Measurements from ENCODE around the gene PRR7. TPM values are rescaled to one million over a fixed set of nuclear protein-coding genes. Genes with fewer than 3 reads are reported as not detected.
A peak's percentile ranks its signal among the peaks of the same experiment; 100 is the strongest.

Gene PRR7
- total and polyA plus RNA-seq, 2 experiments from 2014 or later = 10.5 to 24.8 TPM

GRCh38 chr5:177447066-177447610 lies 524 bp downstream of the PRR7 start:
- peak overlapping the region; percentile 27 for H3K27ac ChIP-seq
- TF ChIP-seq EZH2phosphoT487 (IDR thresholded peaks at IDR 0.05; ENCODE audit: insufficient read depth, low read depth) (no peak), EZH2 (IDR thresholded peaks at IDR 0.05; ENCODE audit: insufficient read depth, poor library complexity, severe bottlenecking) (no peak)

GRCh38 chr5:177447611-177448243 lies 1.1 kb downstream of the PRR7 start:
- Histone ChIP-seq H3F3A (ENCODE audit: insufficient read depth) (peaks cover 21% of the 10 kb centered on the region), H4K20me1 (ENCODE audit: insufficient read depth) (no peaks in the 10 kb centered on the region), H3K27me3 (replicated peaks; ENCODE audit: insufficient read depth) (no peaks in the 10 kb centered on the region), H3K36me3 (ENCODE audit: low read depth) (no peaks in the 10 kb centered on the region), H3K4me2 (ENCODE audit: unreplicated experiment) (peak overlapping the region; percentile 65), H3K9me2 (ENCODE audit: insufficient read depth) (no peaks in the 10 kb centered on the region), H3K27ac (peak overlapping the region; percentile 55), H3K79me2 (ENCODE audit: insufficient read depth) (no peaks in the 10 kb centered on the region), H3K9ac (peak overlapping the region; percentile 84), H2AFZ (no peak overlapping the region), H3K9me3 (ENCODE audit: low read depth) (no peaks in the 10 kb centered on the region), H3K4me1 (ENCODE audit: insufficient read depth) (peaks cover 13% of the 10 kb centered on the region), H3K4me3 (peak overlapping the region; percentile 73)
- TF ChIP-seq EZH2 (IDR thresholded peaks at IDR 0.05; ENCODE audit: insufficient read depth, poor library complexity, severe bottlenecking) = no peak
- TF ChIP-seq EZH2phosphoT487 (IDR thresholded peaks at IDR 0.05; ENCODE audit: insufficient read depth, low read depth) = no peak
- in situ Hi-C loops (cut with MboI) = no loop called here
- WGBS, 2 experiments (ENCODE audit: low coverage in 1 of 2, low lambda C conversion rate in 2 of 2, missing lambda C conversion rate in 2 of 2) = 22 to 26% methylated on average over 20 to 21 of the region's 23 CpGs
- peak; percentile 83 for DNase-seq

More at GRCh38 chr5:177447066-177447610, 524 bp downstream of the PRR7 start:
- H3K4me3 ChIP-seq = peak overlapping the region; percentile 73
- 0 to 3% methylated on average over 5 to 24 of the region's 52 CpGs for whole genome bisulfite sequencing, 2 experiments (ENCODE audit: low coverage in 1 of 2, low lambda C conversion rate in 2 of 2, missing lambda C conversion rate in 2 of 2)
- H3K9ac ChIP-seq = peak overlapping the region; percentile 84
- H3K4me2 ChIP-seq (ENCODE audit: unreplicated experiment) = peak overlapping the region; percentile 69
- H3K79me2 ChIP-seq (ENCODE audit: insufficient read depth) = no peaks in the 10 kb centered on the region
- DNase-seq = peak; percentile 76
- H3F3A ChIP-seq (ENCODE audit: insufficient read depth) = peaks cover 21% of the 10 kb centered on the region
- no peaks in the 10 kb centered on the region for H3K27me3 ChIP-seq (replicated peaks; ENCODE audit: insufficient read depth)
- H3K4me1 ChIP-seq (ENCODE audit: insufficient read depth) = peaks cover 13% of the 10 kb centered on the region
- H3K36me3 ChIP-seq (ENCODE audit: low read depth) = no peaks in the 10 kb centered on the region
- H3K9me3 ChIP-seq (ENCODE audit: low read depth) = no peaks in the 10 kb centered on the region
- in situ Hi-C loops (cut with MboI) = no loop called here
- H3K9me2 ChIP-seq (ENCODE audit: insufficient read depth) = no peaks in the 10 kb centered on the region
- peak overlapping the region; percentile 68; the same call in 1 of the 2 replicates for H2AFZ ChIP-seq
- H4K20me1 ChIP-seq (ENCODE audit: insufficient read depth) = no peaks in the 10 kb centered on the region

- Histone ChIP-seq H3K27ac (peak overlapping the region; percentile 55; the same call in 1 of the 2 replicates), H3K4me2 (ENCODE audit: unreplicated experiment) (peak overlapping the region; percentile 65), H3K4me1 (ENCODE audit: insufficient read depth) (peaks cover 13% of the 10 kb centered on the region), H3K4me3 (peak overlapping the region; percentile 73; the same call in 1 of the 2 replicates), H3K9me2 (ENCODE audit: insufficient read depth) (no peaks in the 10 kb centered on the region), H2AFZ (no peak overlapping the region), H3K9ac (no peak overlapping the region), H3K9me3 (ENCODE audit: low read depth) (no peaks in the 10 kb centered on the region), H3F3A (ENCODE audit: insufficient read depth) (peaks cover 21% of the 10 kb centered on the region), H3K79me2 (ENCODE audit: insufficient read depth) (no peaks in the 10 kb centered on the region), H3K27me3 (replicated peaks; ENCODE audit: insufficient read depth) (no peaks in the 10 kb centered on the region), H3K36me3 (ENCODE audit: low read depth) (no peaks in the 10 kb centered on the region), H4K20me1 (ENCODE audit: insufficient read depth) (no peaks in the 10 kb centered on the region)
- WGBS, 2 experiments (ENCODE audit: low coverage in 1 of 2, low lambda C conversion rate in 2 of 2, missing lambda C conversion rate in 2 of 2) = 80 to 84% methylated on average over 6 of the region's 6 CpGs
- TF ChIP-seq EZH2 (IDR thresholded peaks at IDR 0.05; ENCODE audit: insufficient read depth, poor library complexity, severe bottlenecking) = no peak
- no peak for TF ChIP-seq EZH2phosphoT487 (IDR thresholded peaks at IDR 0.05; ENCODE audit: insufficient read depth, low read depth)
- in situ Hi-C loops (cut with MboI) = no loop called here
- DNase-seq = no peak
These were observed 1.8 kb downstream of the PRR7 start for GRCh38 chr5:177448244-177448950.

- no peak overlapping the region for H3K27ac ChIP-seq
- H3K9me2 ChIP-seq (ENCODE audit: insufficient read depth) = no peaks in the 10 kb centered on the region
- H3F3A ChIP-seq (ENCODE audit: insufficient read depth) = peaks cover 21% of the 10 kb centered on the region
- H3K4me3 ChIP-seq = no peak overlapping the region
- H3K9me3 ChIP-seq (ENCODE audit: low read depth) = no peaks in the 10 kb centered on the region
- WGBS, 2 experiments (ENCODE audit: low coverage in 1 of 2, low lambda C conversion rate in 2 of 2, missing lambda C conversion rate in 2 of 2) = 90 to 92% methylated on average over 18 of the region's 18 CpGs
- no peaks in the 10 kb centered on the region for H3K27me3 ChIP-seq (replicated peaks; ENCODE audit: insufficient read depth)
- DNase-seq = no peak
- in situ Hi-C loops (cut with MboI) = loop anchor here (10.0 kb wide), 1 partner anchor 55 kb away; no protein-coding TSS in a partner anchor
- H3K79me2 ChIP-seq (ENCODE audit: insufficient read depth) = no peaks in the 10 kb centered on the region
- H2AFZ ChIP-seq = no peak overlapping the region
- TF ChIP-seq EZH2 (IDR thresholded peaks at IDR 0.05; ENCODE audit: insufficient read depth, poor library complexity, severe bottlenecking) (no peak), EZH2phosphoT487 (IDR thresholded peaks at IDR 0.05; ENCODE audit: insufficient read depth, low read depth) (no peak)
- H3K4me2 ChIP-seq (ENCODE audit: unreplicated experiment) = no peak overlapping the region
- H3K4me1 ChIP-seq (ENCODE audit: insufficient read depth) = peaks cover 13% of the 10 kb centered on the region
- no peaks in the 10 kb centered on the region for H4K20me1 ChIP-seq (ENCODE audit: insufficient read depth)
- no peaks in the 10 kb centered on the region for H3K36me3 ChIP-seq (ENCODE audit: low read depth)
- H3K9ac ChIP-seq = no peak overlapping the region
These were observed 2.8 kb downstream of the PRR7 start for GRCh38 chr5:177449140-177450061.
